PC-3 (cell line): Measurements from ENCODE around the gene PADI4. TPM values are rescaled to one million over a fixed set of nuclear protein-coding genes. Genes with fewer than 3 reads are reported as not detected.
A peak's percentile ranks its signal among the peaks of the same experiment; 100 is the strongest.
"Not testable (repeated sequence)": the region's sequence is repeated elsewhere in the genome, so short reads cannot be mapped to it uniquely, and the experiment has no call there.

ENCODE experiments used
- ATAC-seq: fragments of 200-7000 bp; cut with Tn5 transposase; 2 replicates; pipeline ENCODE4 v1.9.1; 2020; ENCODE audit warnings: mild to moderate bottlenecking, moderate library complexity
- BruUV-seq: library from RNA; stranded (reverse); fragments of 400-500 nt; replicated peaks from 2 replicates; lab custom pipeline; 2021; lab: Mats Ljungman, UMichigan
- CTCF ChIA-PET: fragments of 300-600 bp; sonication (Branson Sonifier 250); formaldehyde crosslinking; loops from one replicate; lab custom pipeline; 2022; ENCODE audit warnings: antibody characterized with exemption; lab: Charles Lee
- POLR2A ChIA-PET: fragments of 300-600 bp; sonication (Branson Sonifier 250); formaldehyde crosslinking; loops from one replicate; lab custom pipeline; 2022; ENCODE audit warnings: antibody characterized with exemption; ENCODE audit not compliant: unreplicated experiment; lab: Charles Lee
- DNase-seq: peaks from one replicate; pipeline ENCODE4 v3.0.0-alpha.2; 2015
- H2AFZ ChIP-seq: fragments of 300-600 bp; sonication (generic); 2 replicates; pipeline ENCODE4 v1.6.0; 2016; ENCODE audit warnings: antibody characterized with exemption, low read length
- H3F3A ChIP-seq: fragments of 300-600 bp; sonication (generic); one replicate; pipeline ENCODE4 v1.6.0; 2017; ENCODE audit warnings: antibody characterized with exemption, low read length, control low read depth, mild to moderate bottlenecking; ENCODE audit not compliant: unreplicated experiment
- H3K27ac ChIP-seq: fragments of 300-600 bp; sonication (generic); 2 replicates; pipeline ENCODE4 v1.5.1; 2016; ENCODE audit warnings: mild to moderate bottlenecking, low read length
- H3K27me3 ChIP-seq: fragments of 300-600 bp; sonication (generic); 2 replicates; pipeline ENCODE4 v1.6.1; 2016; ENCODE audit warnings: low read length, mixed read lengths
- H3K36me3 ChIP-seq: fragments of 300-600 bp; sonication (generic); 2 replicates; pipeline ENCODE4 v1.6.1; 2016; ENCODE audit warnings: low read depth, mixed run types, low read length, mixed read lengths
- H3K4me1 ChIP-seq: fragments of 300-600 bp; sonication (generic); 2 replicates; pipeline ENCODE4 v1.5.1; 2016; ENCODE audit warnings: low read length; ENCODE audit not compliant: insufficient read depth
- H3K4me2 ChIP-seq: fragments of 300-600 bp; sonication (generic); 2 replicates; pipeline ENCODE4 v1.6.0; 2016; ENCODE audit warnings: low read length
- H3K4me3 ChIP-seq: fragments of 300-600 bp; sonication (generic); 2 replicates; pipeline ENCODE4 v1.5.1; 2016; ENCODE audit warnings: mild to moderate bottlenecking, low read length, mixed read lengths
- H3K79me2 ChIP-seq: fragments of 300-600 bp; sonication (generic); 2 replicates; pipeline ENCODE4 v1.6.1; 2017; ENCODE audit warnings: low read length, mixed read lengths
- H3K9ac ChIP-seq: fragments of 300-600 bp; sonication (generic); 2 replicates; pipeline ENCODE4 v1.6.0; 2016; ENCODE audit warnings: mild to moderate bottlenecking, low read length
- H3K9me2 ChIP-seq: fragments of 300-600 bp; sonication (generic); replicated peaks from 2 replicates; pipeline ENCODE4 v1.6.1; 2016; ENCODE audit warnings: mixed run types, low read length, mixed read lengths
- H3K9me3 ChIP-seq: fragments of 300-600 bp; sonication (generic); 2 replicates; pipeline ENCODE4 v1.6.1; 2016; ENCODE audit warnings: low read length, mixed read lengths
- H4K20me1 ChIP-seq: fragments of 300-600 bp; sonication (generic); 2 replicates; pipeline ENCODE4 v1.6.1; 2016; ENCODE audit warnings: low read length, mixed read lengths
- CTCF ChIP-seq: fragments of 300-600 bp; sonication (generic); conservative IDR thresholded peaks from 2 replicates; pipeline ENCODE4 v1.5.1; 2017; ENCODE audit warnings: antibody characterized with exemption, low read depth, mild to moderate bottlenecking, low read length
- EZH2 ChIP-seq: fragments of 300-600 bp; sonication (generic); IDR thresholded peaks from one replicate; pipeline ENCODE4 v1.6.1; 2017; ENCODE audit warnings: antibody characterized with exemption, mild to moderate bottlenecking, low read length; ENCODE audit not compliant: unreplicated experiment
- EZH2phosphoT487 ChIP-seq: fragments of 300-600 bp; sonication (generic); IDR thresholded peaks from 2 replicates; pipeline ENCODE4 v1.6.1; 2018; ENCODE audit warnings: mild to moderate bottlenecking, antibody characterized with exemption, low read length, borderline replicate concordance
- intact Hi-C: fragments of 100-400 bp; cut with micrococcal nuclease; formaldehyde crosslinking; loops from 2 replicates; pipeline ENCODE4 v1.9.0; 2023
- total RNA-seq: library from RNA; depleted of rRNA; stranded (reverse); fragments of >200 nt; gene quantifications from 2 replicates; pipeline ENCODE4 v1.2.3, GENCODE V29; 2014

Gene PADI4
- total RNA-seq, 1 experiment from 2014 or later, result 0.04 TPM

GRCh38 chr1:17405898-17406759 is 98.1 kb downstream of the PADI4 start:
- Histone ChIP-seq H2AFZ (no peak overlapping the region), H3F3A (no peaks in the 10 kb centered on the region), H3K4me1 (peaks cover 11% of the 10 kb centered on the region), H3K9me2 (no peaks in the 10 kb centered on the region), H3K4me3 (no peak overlapping the region), H3K4me2 (no peak overlapping the region), H4K20me1 (no peaks in the 10 kb centered on the region), H3K79me2 (no peaks in the 10 kb centered on the region), H3K36me3 (peaks cover 26% of the 10 kb centered on the region), H3K9me3 (no peaks in the 10 kb centered on the region), H3K9ac (no peak overlapping the region), H3K27me3 (no peaks in the 10 kb centered on the region), H3K27ac (no peak overlapping the region)
- BruUV-seq, result no TSS peak
- DNase-seq (peak; percentile 65), ATAC-seq (peak; percentile 80)
- POLR2A ChIA-PET, result no interaction called here
- intact Hi-C loops, result loop anchor here (2.0 to 10.0 kb wide), 2 partner anchors 281 to 347 kb away; no protein-coding TSS in a partner anchor
- CTCF ChIA-PET, result interaction anchor here (0.7 kb wide), 1 partner anchor 66 kb away, joined by 3 read pairs; no protein-coding TSS in a partner anchor
- TF ChIP-seq EZH2 (no peak), CTCF (peak; percentile 88), EZH2phosphoT487 (no peak)

GRCh38 chr1:17406760-17407475 is 98.9 kb downstream of the PADI4 start:
- H3K9ac ChIP-seq, POLR2A ChIA-PET, DNase-seq, ATAC-seq, H3K4me2 ChIP-seq, H3F3A ChIP-seq, H4K20me1 ChIP-seq, CTCF ChIA-PET, H2AFZ ChIP-seq, H3K27me3 ChIP-seq, H3K4me3 ChIP-seq, BruUV-seq, H3K9me2 ChIP-seq, H3K79me2 ChIP-seq, H3K27ac ChIP-seq, H3K9me3 ChIP-seq: not testable (repeated sequence)
- intact Hi-C loops, result loop anchor here (2.0 to 10.0 kb wide), 2 partner anchors 282 to 348 kb away; no protein-coding TSS in a partner anchor
- Histone ChIP-seq H3K36me3 (peaks cover 33% of the 10 kb centered on the region), H3K4me1 (peaks cover 11% of the 10 kb centered on the region)

- CTCF ChIA-PET, H3K79me2 ChIP-seq, ATAC-seq, POLR2A ChIA-PET, H4K20me1 ChIP-seq, H3K27me3 ChIP-seq, H3K9ac ChIP-seq, H3K9me2 ChIP-seq, H3K4me1 ChIP-seq, H3K4me3 ChIP-seq, H3K27ac ChIP-seq, BruUV-seq, H3F3A ChIP-seq, H2AFZ ChIP-seq, DNase-seq, H3K9me3 ChIP-seq, H3K4me2 ChIP-seq: not testable (repeated sequence)
- intact Hi-C loops, result loop anchor here (2.0 to 10.0 kb wide), 2 partner anchors 283 to 349 kb away; no protein-coding TSS in a partner anchor
- H3K36me3 ChIP-seq, result peaks cover 44% of the 10 kb centered on the region
Measured at GRCh38 chr1:17407786-17408514, 100.0 kb downstream of the PADI4 start.
